ENCODE results near the gene AAK1.

The AAK1 gene

GRCh38 chr2:69514819-69515218 lies 128.7 kb downstream of the AAK1 start:
- H3K9me3 ChIP-seq (ENCODE audit: insufficient read depth, low read length) = no peaks in the 10 kb centered on the region
- no peaks in the 10 kb centered on the region for H4K20me1 ChIP-seq (ENCODE audit: insufficient read depth, low read length)
- H3K4me3 ChIP-seq (ENCODE audit: low read length) = no peak overlapping the region
- H3K27me3 ChIP-seq (ENCODE audit: low read depth, low read length) = no peaks in the 10 kb centered on the region
- H2AFZ ChIP-seq (ENCODE audit: low read depth, low read length) = no peak overlapping the region
- no peaks in the 10 kb centered on the region for H3K79me2 ChIP-seq (ENCODE audit: low read length)
- no peaks in the 10 kb centered on the region for H3K36me3 ChIP-seq (replicated peaks; ENCODE audit: low read depth, low read length)
- H3K4me2 ChIP-seq (ENCODE audit: low read length) = no peak overlapping the region
- H3K4me1 ChIP-seq (ENCODE audit: low read length) = no peaks in the 10 kb centered on the region
- H3K27ac ChIP-seq (ENCODE audit: low read length) = no peak overlapping the region
- TF ChIP-seq, protein P1, sequence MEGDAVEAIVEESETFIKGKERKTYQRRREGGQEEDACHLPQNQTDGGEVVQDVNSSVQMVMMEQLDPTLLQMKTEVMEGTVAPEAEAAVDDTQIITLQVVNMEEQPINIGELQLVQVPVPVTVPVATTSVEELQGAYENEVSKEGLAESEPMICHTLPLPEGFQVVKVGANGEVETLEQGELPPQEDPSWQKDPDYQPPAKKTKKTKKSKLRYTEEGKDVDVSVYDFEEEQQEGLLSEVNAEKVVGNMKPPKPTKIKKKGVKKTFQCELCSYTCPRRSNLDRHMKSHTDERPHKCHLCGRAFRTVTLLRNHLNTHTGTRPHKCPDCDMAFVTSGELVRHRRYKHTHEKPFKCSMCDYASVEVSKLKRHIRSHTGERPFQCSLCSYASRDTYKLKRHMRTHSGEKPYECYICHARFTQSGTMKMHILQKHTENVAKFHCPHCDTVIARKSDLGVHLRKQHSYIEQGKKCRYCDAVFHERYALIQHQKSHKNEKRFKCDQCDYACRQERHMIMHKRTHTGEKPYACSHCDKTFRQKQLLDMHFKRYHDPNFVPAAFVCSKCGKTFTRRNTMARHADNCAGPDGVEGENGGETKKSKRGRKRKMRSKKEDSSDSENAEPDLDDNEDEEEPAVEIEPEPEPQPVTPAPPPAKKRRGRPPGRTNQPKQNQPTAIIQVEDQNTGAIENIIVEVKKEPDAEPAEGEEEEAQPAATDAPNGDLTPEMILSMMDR (IDR thresholded peaks at IDR 0.05; ENCODE audit: low read depth, low read length) = no peak
- no peak for TF ChIP-seq EZH2phosphoT487 (IDR thresholded peaks at IDR 0.05; ENCODE audit: low read depth)
- no peak overlapping the region for H3K9ac ChIP-seq (ENCODE audit: low read length)

- H3K27me3 ChIP-seq (ENCODE audit: low read depth, low read length) = no peaks in the 10 kb centered on the region
- H3K4me2 ChIP-seq (ENCODE audit: low read length) = no peak overlapping the region
- no peaks in the 10 kb centered on the region for H4K20me1 ChIP-seq (ENCODE audit: insufficient read depth, low read length)
- no peak overlapping the region for H3K9ac ChIP-seq (ENCODE audit: low read length)
- H3K36me3 ChIP-seq (replicated peaks; ENCODE audit: low read depth, low read length) = no peaks in the 10 kb centered on the region
- H3K79me2 ChIP-seq (ENCODE audit: low read length) = no peaks in the 10 kb centered on the region
- H3K4me1 ChIP-seq (ENCODE audit: low read length) = peaks cover under 1% of the 10 kb centered on the region; the same call in 1 of the 2 replicates
- TF ChIP-seq, protein P1 (IDR thresholded peaks at IDR 0.05; ENCODE audit: low read depth, low read length) = no peak
- TF ChIP-seq EZH2phosphoT487 (IDR thresholded peaks at IDR 0.05; ENCODE audit: low read depth) = no peak
- H3K27ac ChIP-seq (ENCODE audit: low read length) = no peak overlapping the region
- no peak overlapping the region for H2AFZ ChIP-seq (ENCODE audit: low read depth, low read length)
- no peak overlapping the region for H3K4me3 ChIP-seq (ENCODE audit: low read length)
- no peaks in the 10 kb centered on the region for H3K9me3 ChIP-seq (ENCODE audit: insufficient read depth, low read length)
These were observed 129.1 kb downstream of the AAK1 start for GRCh38 chr2:69514406-69514805.

- Histone ChIP-seq H3K27me3 (ENCODE audit: low read depth, low read length) (no peaks in the 10 kb centered on the region), H3K36me3 (replicated peaks; ENCODE audit: low read depth, low read length) (no peaks in the 10 kb centered on the region), H3K9ac (ENCODE audit: low read length) (no peak overlapping the region), H3K4me1 (ENCODE audit: low read length) (peaks cover 20% of the 10 kb centered on the region), H3K79me2 (ENCODE audit: low read length) (no peaks in the 10 kb centered on the region), H3K9me3 (ENCODE audit: insufficient read depth, low read length) (no peaks in the 10 kb centered on the region), H3K4me2 (ENCODE audit: low read length) (no peak overlapping the region), H3K4me3 (ENCODE audit: low read length) (no peak overlapping the region), H3K27ac (ENCODE audit: low read length) (no peak overlapping the region), H4K20me1 (ENCODE audit: insufficient read depth, low read length) (no peaks in the 10 kb centered on the region), H2AFZ (ENCODE audit: low read depth, low read length) (no peak overlapping the region)
- TF ChIP-seq EZH2phosphoT487 (IDR thresholded peaks at IDR 0.05; ENCODE audit: low read depth) = no peak
- TF ChIP-seq, protein P1 (IDR thresholded peaks at IDR 0.05; ENCODE audit: low read depth, low read length) = no peak
These were observed 131.1 kb downstream of the AAK1 start for GRCh38 chr2:69512446-69512845.

GRCh38 chr2:69510204-69510603 lies 133.3 kb downstream of the AAK1 start:
- Histone ChIP-seq H2AFZ (ENCODE audit: low read depth, low read length) (no peak overlapping the region), H3K27me3 (ENCODE audit: low read depth, low read length) (no peaks in the 10 kb centered on the region), H3K4me2 (ENCODE audit: low read length) (no peak overlapping the region), H3K27ac (ENCODE audit: low read length) (no peak overlapping the region), H3K9me3 (ENCODE audit: insufficient read depth, low read length) (no peaks in the 10 kb centered on the region), H3K9ac (ENCODE audit: low read length) (no peak overlapping the region), H3K4me3 (ENCODE audit: low read length) (no peak overlapping the region), H3K36me3 (replicated peaks; ENCODE audit: low read depth, low read length) (no peaks in the 10 kb centered on the region), H4K20me1 (ENCODE audit: insufficient read depth, low read length) (no peaks in the 10 kb centered on the region), H3K79me2 (ENCODE audit: low read length) (no peaks in the 10 kb centered on the region), H3K4me1 (ENCODE audit: low read length) (peaks cover 25% of the 10 kb centered on the region)
- TF ChIP-seq, protein P1 (IDR thresholded peaks at IDR 0.05; ENCODE audit: low read depth, low read length) = no peak
- TF ChIP-seq EZH2phosphoT487 (IDR thresholded peaks at IDR 0.05; ENCODE audit: low read depth) = no peak

Measured in OCI-LY3 (cell line).